GM04503 (cell line): ENCODE results near the gene SECISBP2L.
"Not testable (repeated sequence)": the region's sequence is repeated elsewhere in the genome, so short reads cannot be mapped to it uniquely, and the experiment has no call there.

Experiments
- DNase-seq: peaks from one replicate; pipeline ENCODE4 v3.0.0-alpha.2; 2012; ENCODE audit warnings: low read depth

SECISBP2L gene

GRCh38 chr15:48992545-48992944 lies 53.7 kb downstream of the SECISBP2L start:
- DNase-seq, result no peak

- DNase-seq, result no peak
Observed at GRCh38 chr15:48992096-48992495, 54.1 kb downstream of the SECISBP2L start.

GRCh38 chr15:48989170-48989569 lies 57.1 kb downstream of the SECISBP2L start:
- no peak for DNase-seq

GRCh38 chr15:48987142-48987541 lies 59.1 kb downstream of the SECISBP2L start:
- DNase-seq, result no peak

- DNase-seq, result no peak
Observed at GRCh38 chr15:48986240-48986639, 60.0 kb downstream of the SECISBP2L start.

GRCh38 chr15:48985516-48985915 lies 60.7 kb downstream of the SECISBP2L start:
- no peak for DNase-seq

GRCh38 chr15:48984811-48985352 lies 61.4 kb downstream of the SECISBP2L start:
- peak; percentile 47 for DNase-seq

GRCh38 chr15:48984021-48984710 lies 62.1 kb downstream of the SECISBP2L start:
- DNase-seq, result no peak

- DNase-seq, result no peak
Observed at GRCh38 chr15:48983300-48983699, 62.9 kb downstream of the SECISBP2L start.

GRCh38 chr15:48981941-48982340 lies 64.3 kb downstream of the SECISBP2L start:
- DNase-seq, result no peak

GRCh38 chr15:48978638-48979037 lies 67.6 kb downstream of the SECISBP2L start:
- no peak for DNase-seq

GRCh38 chr15:48976444-48977088 lies 69.7 kb downstream of the SECISBP2L start:
- DNase-seq, result no peak

GRCh38 chr15:48975472-48976419 lies 70.5 kb downstream of the SECISBP2L start:
- DNase-seq, result no peak

- no peak for DNase-seq
Observed at GRCh38 chr15:48974882-48975281, 71.4 kb downstream of the SECISBP2L start.

GRCh38 chr15:48972750-48973503 lies 73.3 kb downstream of the SECISBP2L start:
- no peak for DNase-seq

GRCh38 chr15:48970926-48971325 lies 75.3 kb downstream of the SECISBP2L start:
- not testable (repeated sequence) for DNase-seq

GRCh38 chr15:48968066-48968465 lies 78.2 kb downstream of the SECISBP2L start:
- DNase-seq, result no peak

- DNase-seq, result no peak
Observed at GRCh38 chr15:48967336-48967735, 78.9 kb downstream of the SECISBP2L start.

- no peak for DNase-seq
Observed at GRCh38 chr15:48966595-48967301, 79.5 kb downstream of the SECISBP2L start.

GRCh38 chr15:48965972-48966371 lies 80.3 kb downstream of the SECISBP2L start:
- DNase-seq, result no peak

- no peak for DNase-seq
Observed at GRCh38 chr15:48964898-48965297, 81.3 kb downstream of the SECISBP2L start.
